HG03064 (cell line): ENCODE data around the gene NRBP1.

Experiments used
- ATAC-seq: cut with Tn5 transposase; IDR thresholded peaks from one replicate; pipeline ENCODE4 v1.9.1; 2021; ENCODE audit warnings: low read depth; ENCODE audit not compliant: unreplicated experiment

Gene NRBP1

DNA sequence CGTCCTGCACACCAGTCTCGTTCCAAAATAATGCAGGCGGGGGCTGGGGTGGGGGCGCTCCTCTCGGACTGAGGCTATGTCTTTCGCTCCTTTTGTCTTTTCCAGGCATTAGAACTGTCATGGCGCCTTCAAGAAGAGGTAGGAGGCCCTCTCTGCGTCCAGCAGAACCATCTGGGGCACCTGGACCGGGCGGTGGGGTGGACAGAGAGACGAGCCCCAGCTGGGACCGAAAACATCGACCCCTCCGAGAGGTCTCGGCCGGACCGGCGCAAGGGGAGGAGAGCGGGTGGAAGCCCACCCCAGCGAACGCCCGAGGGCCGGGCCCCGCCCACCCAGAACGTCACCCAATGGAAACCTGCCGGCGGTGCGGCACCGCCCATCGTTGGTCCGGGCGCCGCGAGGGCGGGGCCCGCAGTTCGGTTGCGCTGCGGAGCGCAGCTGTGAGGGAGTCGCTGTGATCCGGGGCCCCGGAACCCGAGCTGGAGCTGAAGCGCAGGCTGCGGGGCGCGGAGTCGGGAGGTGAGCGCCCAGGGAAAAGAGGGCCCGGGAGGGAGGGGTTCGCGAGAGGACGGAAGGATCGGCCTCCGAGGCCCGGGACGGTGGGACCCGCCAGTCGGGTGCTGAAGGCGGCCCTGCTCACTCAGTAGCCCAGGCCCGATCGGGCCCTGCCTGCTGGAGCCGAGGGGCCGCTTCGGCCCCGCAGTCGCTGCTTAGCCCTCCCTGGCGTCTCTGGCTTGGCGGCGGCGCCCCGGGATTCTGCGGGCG, at the start of gene NRBP1:
NRBP1 (plus strand) TSS at position 419 of the 765 bp plus-strand sequence. CDS start 4,643 bp downstream, outside the sequence.
- ATAC-seq: peak; percentile 87

DNA sequence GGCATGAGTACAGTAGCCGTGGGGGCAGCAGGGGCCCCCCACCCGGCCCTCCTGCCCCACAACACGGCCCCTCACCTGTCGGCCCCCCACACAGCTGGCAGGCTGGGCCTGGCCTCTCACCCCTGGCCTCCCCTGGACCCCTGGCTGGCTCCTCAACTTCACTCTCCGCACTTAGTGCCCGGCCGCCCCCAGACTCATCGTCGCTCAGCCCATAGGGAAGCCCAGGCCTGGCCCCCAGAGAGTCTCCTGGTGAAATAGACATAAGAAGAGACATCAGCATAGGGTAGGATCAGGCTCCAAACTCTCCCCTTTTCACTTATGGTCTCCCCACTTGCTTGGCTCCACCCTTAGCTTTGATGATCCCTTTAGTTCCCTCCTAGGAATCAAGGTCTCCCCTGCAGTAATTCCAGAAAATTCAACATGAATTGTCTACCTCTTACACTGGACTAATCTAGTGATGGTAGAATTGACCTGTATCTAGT, 49.6 kb upstream of the NRBP1 start:
- ATAC-seq: no peak

DNA sequence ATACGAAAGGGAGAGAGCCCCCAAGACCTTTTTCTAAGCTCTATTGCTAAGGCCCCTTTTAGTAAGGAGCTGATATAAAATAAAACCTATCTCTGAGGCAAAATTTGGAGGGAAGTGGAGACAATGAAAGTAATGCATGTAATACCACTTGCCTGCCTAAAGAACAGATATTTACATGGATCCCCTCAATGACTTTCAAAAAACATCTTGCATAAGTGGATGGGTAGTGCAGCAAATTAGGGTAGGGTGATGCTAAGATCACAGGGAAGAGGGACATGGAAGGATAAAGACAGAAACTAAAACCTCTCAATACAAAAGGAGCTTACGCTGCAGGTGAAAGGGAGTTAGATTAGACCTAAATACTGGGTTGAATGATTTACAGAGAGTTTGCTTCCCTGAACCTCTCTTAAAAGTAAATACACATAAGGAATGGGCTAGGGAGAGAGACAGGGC, 49.0 kb upstream of the NRBP1 start:
- ATAC-seq: no peak

DNA sequence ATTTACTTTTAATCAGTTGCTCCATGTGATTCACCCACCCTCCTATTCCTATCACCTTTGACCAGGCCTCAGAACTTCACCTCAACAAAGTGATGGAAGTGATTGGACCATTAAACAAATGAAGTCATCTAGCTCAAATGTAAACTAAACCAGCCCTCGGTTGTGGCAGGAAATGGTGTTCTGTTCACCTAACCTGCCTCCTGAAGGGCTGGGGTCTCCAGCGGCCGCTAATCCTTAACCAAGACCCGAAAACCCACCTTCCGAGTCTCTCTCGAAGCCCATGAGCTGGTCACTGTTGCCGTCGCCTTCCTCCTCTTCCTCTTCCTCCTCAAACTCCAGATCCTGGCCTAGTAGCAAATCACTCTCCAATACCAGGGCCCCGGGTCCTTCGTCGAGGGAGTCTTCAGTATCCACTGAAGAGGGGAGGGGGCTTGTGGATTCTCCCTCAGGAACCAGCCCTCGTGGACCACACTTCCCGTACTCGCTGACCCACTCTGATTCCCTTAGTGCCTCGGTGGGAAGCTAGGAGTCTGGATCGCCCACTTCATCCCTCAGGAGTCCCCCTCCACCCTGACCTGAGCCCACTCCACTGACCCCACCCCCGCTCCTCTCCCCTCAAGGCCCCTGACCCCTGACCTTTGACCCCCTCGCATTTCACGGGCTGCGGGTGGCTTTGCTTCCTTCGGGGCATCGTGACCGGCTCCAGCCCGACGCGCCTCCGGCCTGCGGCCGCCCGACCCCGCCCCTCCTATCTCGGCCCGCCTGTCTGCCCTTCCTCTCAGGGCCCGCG, 48.4 kb upstream of the NRBP1 start:
- ATAC-seq: peak; percentile 22

DNA sequence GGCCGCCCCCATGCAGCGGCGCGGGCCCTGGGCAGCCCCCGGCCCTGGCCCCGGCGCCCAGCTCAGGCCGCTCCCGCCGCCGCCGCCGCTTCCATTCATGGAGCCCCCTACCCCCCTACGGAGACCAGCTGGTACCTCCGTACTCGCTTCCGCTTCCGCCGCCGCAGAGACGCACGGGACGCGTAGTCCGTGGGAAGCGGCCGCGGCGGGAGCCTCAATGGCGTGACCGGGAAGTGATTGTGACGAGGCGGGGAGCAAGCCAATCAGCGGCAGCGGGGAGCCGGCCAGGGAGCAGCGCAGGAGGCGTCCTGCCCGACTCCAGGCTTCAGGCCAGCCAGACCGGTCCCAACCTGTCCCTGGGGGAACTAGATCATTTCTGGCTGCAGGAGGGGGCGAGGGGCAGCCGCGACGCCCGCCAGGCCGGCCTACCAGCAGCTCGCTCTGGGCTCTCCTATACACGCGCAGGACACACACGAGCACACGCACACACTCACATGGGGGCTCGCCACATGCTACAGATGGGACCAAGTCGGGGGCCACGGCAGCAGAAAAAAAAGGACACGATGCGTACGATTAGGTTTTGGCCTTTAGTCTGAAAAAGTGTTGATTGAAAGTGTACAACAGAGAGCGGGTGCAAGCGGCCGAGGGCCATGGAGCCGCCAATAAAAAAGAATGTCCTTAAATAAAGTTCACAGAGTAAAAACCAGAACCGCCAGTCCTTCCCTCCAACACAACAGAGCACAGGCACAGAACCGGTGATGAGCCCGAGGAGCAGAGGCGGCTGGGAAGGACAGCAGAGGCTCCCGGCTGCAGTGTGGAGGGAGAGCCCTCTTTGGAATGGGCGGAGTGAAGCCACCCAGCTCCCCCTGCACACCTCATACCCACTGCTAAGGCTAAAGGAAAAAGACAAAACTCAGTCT, 47.5 kb upstream of the NRBP1 start, which contains the start of gene ZNF513:
ZNF513 (minus strand) TSS at position 109 of the 920 bp plus-strand sequence. CDS start 208 bp downstream, outside the sequence.
- peak; percentile 77 for ATAC-seq

DNA sequence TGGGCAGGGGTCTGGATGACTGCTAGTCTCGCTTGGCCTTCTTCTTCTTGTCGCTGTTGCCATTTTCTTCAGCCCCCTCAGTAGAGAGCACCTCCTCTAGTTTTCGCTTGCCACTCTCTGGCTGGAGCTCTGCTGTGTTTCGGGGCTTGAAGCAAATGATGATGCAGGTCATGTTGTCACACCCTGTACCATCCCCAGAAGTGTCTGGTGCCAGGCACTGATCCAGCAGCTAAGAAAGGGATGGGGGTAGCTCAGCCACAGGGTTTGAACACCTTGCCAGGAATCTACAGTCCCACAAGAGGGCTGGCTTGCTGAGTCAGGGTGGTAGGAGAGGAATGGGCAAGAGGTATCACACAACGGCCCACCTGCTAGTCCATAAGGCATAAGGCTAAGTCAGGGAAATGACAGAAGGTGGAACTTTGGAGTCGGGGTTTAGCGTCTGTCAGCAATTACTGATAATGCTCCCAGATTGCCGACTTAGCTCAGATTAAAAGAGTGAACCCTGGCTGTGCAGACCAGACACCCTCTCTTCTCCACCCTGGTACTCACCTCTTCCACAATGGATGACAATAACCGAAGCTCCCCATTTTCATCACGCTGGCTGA, 46.8 kb upstream of the NRBP1 start:
- no peak for ATAC-seq

DNA sequence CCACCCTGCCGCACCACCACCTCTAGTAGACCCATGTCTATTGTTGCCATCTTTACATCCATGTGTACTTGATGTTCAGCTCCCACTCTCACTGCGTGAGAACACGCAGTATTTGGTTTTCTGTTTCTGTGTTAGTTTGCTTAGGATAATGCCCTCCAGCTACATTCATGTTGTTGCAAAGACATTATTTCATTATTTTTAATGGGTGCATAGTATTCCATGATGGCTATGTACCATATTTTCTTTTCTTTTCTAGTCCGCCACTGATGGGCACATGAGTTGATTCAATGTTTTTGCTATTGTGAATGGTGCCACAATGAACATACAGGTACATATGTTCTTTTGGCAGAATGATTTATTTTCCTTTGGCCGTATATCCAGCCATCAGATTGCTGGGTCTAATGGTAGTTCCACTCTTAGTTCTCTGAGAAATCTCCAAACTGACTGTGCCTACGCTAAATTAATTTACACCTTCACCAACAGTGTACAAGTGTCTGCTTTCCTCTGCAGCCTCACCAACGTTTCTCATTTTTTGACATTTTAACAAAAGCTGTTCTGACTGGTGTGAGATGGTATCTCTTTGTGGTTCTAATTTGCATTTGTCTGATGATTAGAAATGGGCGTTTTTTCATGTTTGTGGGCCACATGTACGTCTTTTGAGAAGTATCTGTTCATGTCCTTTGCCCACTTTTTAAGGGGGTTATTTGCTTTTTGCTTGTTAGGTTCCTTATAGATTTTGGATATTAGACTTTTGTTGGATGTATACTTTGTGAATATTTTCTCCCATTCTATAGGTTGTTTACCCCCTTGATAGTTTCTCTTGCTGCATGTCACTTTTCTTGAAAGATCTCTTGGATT, 37.4 kb upstream of the NRBP1 start:
- no peak for ATAC-seq

DNA sequence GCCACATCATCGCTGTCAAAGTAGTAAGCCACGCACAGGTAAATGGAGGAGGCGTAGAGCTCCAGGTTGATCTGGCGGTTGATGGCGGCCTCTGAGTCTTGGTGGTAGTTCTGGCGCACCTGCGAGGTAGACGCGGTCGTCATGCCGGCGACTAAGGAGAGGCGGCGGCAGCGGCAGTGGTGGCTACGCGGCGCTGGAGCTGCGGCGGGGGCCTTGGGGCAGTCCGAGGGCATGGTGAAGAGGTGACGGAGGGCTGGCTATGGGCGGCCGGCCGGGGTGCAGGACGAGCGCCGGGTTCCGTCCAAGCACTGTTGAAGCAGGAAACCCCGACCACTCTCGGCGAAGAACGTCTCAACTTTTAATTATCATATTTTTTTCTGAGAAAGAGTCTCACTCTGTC, 35.2 kb upstream of the NRBP1 start:
- no peak for ATAC-seq

DNA sequence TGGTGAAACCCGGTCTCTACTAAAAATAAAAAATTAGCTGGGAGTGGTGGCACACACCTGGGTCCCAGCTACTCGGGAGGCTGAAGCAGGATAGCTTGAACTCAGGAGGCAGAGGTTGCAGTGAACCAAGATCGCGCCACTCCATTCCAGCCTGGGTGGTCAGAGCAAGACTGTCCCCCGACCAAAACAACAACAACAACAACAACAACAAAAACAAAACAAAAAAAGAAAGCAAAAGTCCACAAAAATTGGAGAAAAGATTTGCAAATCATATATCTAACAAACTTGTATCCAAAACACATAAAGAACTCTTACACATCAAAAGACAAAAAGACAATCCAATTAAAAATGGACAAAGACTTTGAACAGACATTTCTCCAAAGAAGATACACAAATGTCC, 29.5 kb upstream of the NRBP1 start:
- no peak for ATAC-seq

DNA sequence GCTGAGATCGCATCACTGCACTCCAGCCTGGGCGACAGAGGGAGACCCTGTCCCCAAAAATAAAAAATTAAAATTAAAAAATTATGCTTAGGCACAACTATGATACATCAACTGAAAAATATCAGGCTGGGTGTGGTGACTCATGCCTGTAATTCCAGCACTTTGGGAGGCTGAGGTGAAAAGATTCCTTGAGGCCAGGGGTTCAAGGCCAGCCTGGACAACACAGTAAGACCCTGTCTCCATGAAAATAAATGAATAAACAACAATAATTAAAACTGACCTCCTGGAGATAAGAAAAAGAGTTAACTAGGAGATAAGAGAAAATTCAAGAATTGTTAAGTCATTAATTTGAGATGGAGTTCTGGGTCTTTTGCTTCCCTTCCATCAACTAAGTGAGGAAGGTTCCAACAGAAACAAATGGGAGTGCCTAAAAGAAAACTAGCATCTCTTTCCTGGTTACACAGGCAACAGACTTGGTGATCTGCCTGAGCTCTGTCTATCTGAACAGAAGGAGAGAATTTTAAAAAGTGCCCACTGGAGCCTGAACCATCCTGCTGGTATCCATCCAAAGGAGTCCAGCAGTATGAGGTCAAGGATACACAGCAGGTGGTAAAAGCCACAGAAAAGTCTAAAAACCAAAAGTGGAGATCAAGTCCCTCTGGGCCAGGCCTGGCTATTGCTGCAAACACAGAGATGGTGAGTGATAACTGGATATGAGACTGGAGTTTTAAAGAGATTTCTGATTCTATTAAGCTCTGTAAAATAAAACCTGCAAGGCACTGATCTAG, 27.9 kb upstream of the NRBP1 start:
- ATAC-seq: no peak

DNA sequence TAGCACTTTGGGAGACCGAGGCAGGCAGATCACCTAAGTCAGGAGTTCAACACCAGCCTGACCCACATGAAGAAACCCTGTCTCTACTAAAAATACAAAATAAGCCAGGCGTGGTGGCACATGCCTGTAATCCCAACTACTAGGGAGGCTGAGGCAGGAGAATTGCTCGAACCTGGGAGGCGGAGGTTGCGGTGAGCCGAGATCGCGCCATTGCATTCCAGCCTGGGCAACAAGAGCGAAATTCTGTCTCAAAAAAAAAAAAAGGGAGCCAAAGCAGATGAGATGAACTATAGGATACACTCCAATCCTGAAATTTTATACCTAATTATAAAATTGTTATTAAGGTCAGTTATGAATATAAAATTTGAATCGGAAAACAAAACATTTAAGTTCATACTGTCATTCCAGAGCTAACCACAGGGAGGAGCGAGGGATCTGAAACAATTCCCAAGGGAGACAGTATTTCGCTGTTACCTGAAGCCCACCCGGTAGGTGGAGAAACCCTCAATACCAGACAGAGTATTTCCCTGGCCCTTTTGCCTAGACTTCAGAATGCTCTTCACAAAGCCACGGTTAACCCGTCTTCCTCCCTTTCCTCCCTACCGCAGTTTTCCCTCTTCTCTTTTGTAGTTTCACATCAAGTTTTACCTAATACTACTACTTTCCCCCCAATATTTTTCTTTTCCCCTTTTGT, 20.5 kb upstream of the NRBP1 start:
- no peak for ATAC-seq

DNA sequence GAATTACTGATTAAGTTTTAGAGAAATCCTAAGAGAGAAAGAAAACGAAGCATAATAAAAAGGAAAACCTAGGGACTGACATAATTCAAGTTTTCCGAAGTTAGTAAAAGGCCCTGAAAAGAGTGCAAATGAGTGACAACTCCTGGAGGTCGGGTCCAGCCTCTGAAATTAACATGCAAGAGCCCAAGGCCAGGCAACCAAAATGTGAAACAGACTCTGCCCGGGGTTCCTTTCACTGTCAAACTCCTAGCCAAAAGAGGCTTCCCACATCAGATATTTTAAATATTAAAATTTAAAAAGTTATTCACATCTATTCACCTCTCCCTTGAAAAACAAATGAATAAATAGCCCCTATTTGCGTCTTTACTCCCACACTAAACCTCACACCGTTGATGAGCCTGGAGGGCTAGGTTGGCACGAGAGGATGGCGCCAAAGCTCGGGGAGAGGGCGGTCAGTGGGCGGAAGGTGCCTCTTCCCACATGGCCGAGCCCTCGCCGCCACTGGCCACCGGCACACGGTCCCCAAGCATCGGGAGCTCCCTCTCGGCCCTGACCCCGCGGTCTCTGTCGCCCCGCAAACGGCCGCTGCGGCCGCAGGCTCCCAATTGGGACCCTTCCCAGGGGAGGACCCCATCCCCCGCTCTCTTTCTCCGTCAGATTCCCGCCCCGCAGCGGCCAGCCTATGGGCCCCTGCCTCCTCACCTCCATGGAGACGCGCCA, 19.7 kb upstream of the NRBP1 start:
- ATAC-seq: peak; percentile 37

DNA sequence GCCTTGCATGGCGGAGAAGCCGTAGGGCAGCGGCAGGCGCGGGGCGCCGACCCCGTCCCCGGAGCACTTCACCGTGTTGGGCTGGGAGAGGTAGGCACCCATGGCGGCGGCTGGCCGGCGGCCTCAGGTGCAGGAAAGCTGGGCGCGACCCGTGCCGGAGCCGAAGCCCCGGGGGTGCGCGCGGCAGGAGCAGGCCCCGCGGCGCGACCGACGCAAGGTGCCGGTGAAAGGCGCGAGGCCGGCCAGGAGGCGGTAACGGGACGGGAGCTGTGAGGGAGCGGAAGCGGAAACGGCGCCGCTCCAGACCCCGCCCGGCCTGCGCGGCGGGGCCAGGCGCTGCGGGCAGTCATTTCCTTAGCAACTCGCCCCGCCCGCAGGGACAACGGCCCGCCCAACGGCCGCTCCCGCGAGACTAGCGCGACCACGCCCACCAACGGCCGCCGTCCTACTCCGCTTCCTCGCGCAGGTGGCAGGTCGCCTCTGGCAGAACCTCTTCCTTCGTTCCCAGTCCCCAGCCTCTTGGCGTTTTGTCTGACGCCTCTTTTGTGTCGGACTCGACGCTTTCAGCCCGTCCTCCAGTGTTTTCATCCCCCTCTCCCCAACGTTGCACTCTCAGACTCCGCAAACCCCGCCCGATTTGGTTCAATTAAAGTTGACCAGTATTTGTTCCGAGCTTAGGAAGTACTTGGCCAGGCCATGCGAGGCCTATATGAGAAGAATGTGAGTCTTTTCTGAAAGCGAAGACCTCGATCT, 18.9 kb upstream of the NRBP1 start, which contains the start of gene PPM1G:
PPM1G (minus strand) TSS at position 271 of the 753 bp plus-strand sequence; CDS start at position 102, 169 bp downstream.
- peak; percentile 84 for ATAC-seq

DNA sequence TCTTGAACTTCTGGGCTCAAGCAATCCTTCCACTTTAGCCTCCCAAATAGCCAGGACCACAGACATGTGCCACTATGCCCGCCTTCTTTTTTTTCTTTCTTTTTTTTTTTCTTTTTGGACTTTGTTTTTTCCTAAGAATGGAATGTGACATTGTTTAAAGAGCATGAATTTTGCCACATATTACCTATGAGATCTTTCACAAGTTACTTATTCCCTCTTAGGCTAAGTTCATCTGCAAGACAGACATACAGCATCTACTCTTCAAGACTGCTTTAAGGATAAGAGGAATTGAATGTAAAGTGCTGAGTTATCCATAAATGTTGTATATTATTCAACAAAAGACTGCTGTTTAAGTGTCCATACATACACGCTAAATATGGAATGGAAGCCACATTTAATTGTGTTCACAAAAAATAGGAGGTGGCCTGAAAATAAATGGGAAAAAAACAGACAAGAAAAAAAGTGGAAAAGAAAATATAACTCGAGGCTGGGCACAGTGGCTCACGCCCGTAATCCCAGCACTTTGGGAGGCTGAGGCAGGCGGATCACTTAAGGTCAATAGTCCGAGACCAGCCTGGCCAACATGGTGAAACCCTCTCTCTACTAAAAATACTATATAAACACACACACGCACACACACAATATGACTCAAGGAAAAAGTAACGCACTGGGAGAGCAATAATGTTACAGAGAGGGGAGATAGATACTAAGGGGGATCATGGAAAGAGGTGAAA, 15.8 kb upstream of the NRBP1 start:
- no peak for ATAC-seq

DNA sequence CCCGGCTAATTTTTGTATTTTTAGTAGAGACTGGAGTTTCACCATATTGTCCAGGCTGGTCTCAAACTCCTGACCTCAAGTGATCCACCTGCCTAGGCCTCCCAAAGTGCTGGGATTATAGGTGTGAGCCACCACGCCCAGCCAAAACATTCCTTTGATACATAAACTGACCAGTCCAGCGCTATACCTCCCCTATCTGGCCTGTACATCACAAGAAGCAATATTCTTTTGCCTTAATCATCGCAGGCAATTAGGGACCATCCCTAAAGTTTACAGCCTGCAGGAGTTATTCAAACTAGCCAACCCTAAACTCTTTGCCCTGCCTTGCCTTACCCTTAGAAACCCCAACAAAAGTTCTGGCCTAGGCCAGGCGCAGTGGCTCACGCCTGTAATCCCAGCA, 12.3 kb upstream of the NRBP1 start:
- ATAC-seq: no peak

DNA sequence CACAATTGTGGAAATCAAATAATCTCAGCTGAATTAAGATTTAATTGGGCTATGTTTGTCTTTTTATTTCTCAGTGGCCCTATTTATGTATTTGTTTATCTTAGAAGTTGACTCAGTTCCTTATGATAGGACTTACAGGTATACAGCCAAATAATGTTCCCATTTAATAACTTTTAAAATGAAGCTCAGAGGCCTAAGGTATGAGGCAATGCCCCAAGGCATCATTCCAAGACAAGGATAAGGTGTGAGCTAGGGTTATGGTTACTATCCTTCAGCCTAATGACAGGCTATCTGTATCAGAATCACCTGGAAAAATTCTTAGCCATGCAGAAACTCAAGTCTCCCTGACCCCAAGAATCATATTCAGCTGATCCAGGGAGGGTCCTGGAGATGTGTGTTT, 7.4 kb upstream of the NRBP1 start:
- no peak for ATAC-seq
